Smooth muscle cell (in vitro differentiated cells): ENCODE data around the gene GLCE. TPM values are rescaled to one million over a fixed set of nuclear protein-coding genes. Genes with fewer than 3 reads are reported as not detected.

ENCODE experiments used
- DNase-seq: peaks from one replicate; lab custom pipeline; 2025; ENCODE audit not compliant: unreplicated experiment; lab: John Stamatoyannopoulos, UW
- H2AFZ ChIP-seq: fragments of 200-600 bp; sonication (generic); 2 replicates; pipeline ENCODE4 v1.6.0; 2016; ENCODE audit warnings: antibody characterized with exemption, low read depth, mild to moderate bottlenecking
- H3F3A ChIP-seq: fragments of 200-600 bp; sonication (generic); 2 replicates; pipeline ENCODE4 v1.6.0; 2017; ENCODE audit warnings: antibody characterized with exemption, low read depth
- H3K27ac ChIP-seq: fragments of 200-600 bp; sonication (generic); 2 replicates; pipeline ENCODE4 v1.5.1; 2016; ENCODE audit warnings: low read depth, mild to moderate bottlenecking
- H3K27me3 ChIP-seq: fragments of 200-600 bp; sonication (generic); 2 replicates; pipeline ENCODE4 v1.6.1; 2016; ENCODE audit warnings: low read depth, mild to moderate bottlenecking
- H3K36me3 ChIP-seq: fragments of 200-600 bp; sonication (generic); 2 replicates; pipeline ENCODE4 v1.5.1; 2016; ENCODE audit warnings: low read depth
- H3K4me1 ChIP-seq: fragments of 200-600 bp; sonication (generic); 2 replicates; pipeline ENCODE4 v1.5.1; 2016; ENCODE audit warnings: low read depth
- H3K4me2 ChIP-seq: fragments of 200-600 bp; sonication (generic); 2 replicates; pipeline ENCODE4 v1.6.0; 2016; ENCODE audit warnings: mild to moderate bottlenecking
- H3K4me3 ChIP-seq: fragments of 200-600 bp; sonication (generic); 2 replicates; pipeline ENCODE4 v1.5.1; 2016; ENCODE audit warnings: mild to moderate bottlenecking
- H3K79me2 ChIP-seq: fragments of 200-600 bp; sonication (generic); 2 replicates; pipeline ENCODE4 v1.6.0; 2016; ENCODE audit warnings: low read depth, mild to moderate bottlenecking
- H3K9ac ChIP-seq: fragments of 200-600 bp; sonication (generic); 2 replicates; pipeline ENCODE4 v1.6.0; 2016; ENCODE audit warnings: low read depth
- H3K9me3 ChIP-seq: fragments of 200-600 bp; sonication (generic); replicated peaks from 2 replicates; pipeline ENCODE4 v1.5.1; 2016; ENCODE audit warnings: low read depth
- H4K20me1 ChIP-seq: fragments of 200-600 bp; sonication (generic); 2 replicates; pipeline ENCODE4 v1.6.0; 2016; ENCODE audit warnings: low read depth
- WGBS: methylation state at CpG from one replicate; pipeline ENCODE4 v1.1.7; 2016; ENCODE audit warnings: low lambda C conversion rate; 5-methylcytosine and 5-hydroxymethylcytosine counted together
- polyA plus RNA-seq: library from polyadenylated mRNA; unstranded; fragments of >200 nt; fragmentation: Nextera tagmentation; extraction: Ambion mirVana; gene quantifications from 2 replicates; pipeline ENCODE4 v1.2.1, GENCODE V29; 2016
- total RNA-seq: library from RNA; depleted of rRNA; stranded (reverse); fragments of >200 nt; gene quantifications from 2 replicates; pipeline ENCODE4 v1.2.3, GENCODE V29; 2014
- TF ChIP-seq, protein P1 (sequence below): fragments of 200-600 bp; sonication (generic); IDR thresholded peaks from 2 replicates; pipeline ENCODE4 v1.5.1; 2017; ENCODE audit warnings: borderline replicate concordance, mild to moderate bottlenecking, antibody characterized with exemption; ENCODE audit not compliant: insufficient read depth, poor library complexity, severe bottlenecking

The GLCE gene
- total and polyA plus RNA-seq, 2 experiments from 2014 or later, result 8.3 to 26.6 TPM

GRCh38 chr15:69125236-69125635 is 35.2 kb upstream of the GLCE start:
- Histone ChIP-seq H3K4me3 (no peak overlapping the region), H4K20me1 (no peaks in the 10 kb centered on the region), H3K27me3 (no peaks in the 10 kb centered on the region), H3K79me2 (no peaks in the 10 kb centered on the region), H3K9ac (no peak overlapping the region), H3K4me2 (no peak overlapping the region), H3K27ac (no peak overlapping the region), H3K9me3 (no peaks in the 10 kb centered on the region), H2AFZ (no peak overlapping the region), H3F3A (no peaks in the 10 kb centered on the region), H3K36me3 (no peaks in the 10 kb centered on the region), H3K4me1 (peaks cover 2% of the 10 kb centered on the region)
- whole genome bisulfite sequencing, result 61% methylated on average over 8 of the region's 8 CpGs
- no peak for DNase-seq
- TF ChIP-seq, protein P1, sequence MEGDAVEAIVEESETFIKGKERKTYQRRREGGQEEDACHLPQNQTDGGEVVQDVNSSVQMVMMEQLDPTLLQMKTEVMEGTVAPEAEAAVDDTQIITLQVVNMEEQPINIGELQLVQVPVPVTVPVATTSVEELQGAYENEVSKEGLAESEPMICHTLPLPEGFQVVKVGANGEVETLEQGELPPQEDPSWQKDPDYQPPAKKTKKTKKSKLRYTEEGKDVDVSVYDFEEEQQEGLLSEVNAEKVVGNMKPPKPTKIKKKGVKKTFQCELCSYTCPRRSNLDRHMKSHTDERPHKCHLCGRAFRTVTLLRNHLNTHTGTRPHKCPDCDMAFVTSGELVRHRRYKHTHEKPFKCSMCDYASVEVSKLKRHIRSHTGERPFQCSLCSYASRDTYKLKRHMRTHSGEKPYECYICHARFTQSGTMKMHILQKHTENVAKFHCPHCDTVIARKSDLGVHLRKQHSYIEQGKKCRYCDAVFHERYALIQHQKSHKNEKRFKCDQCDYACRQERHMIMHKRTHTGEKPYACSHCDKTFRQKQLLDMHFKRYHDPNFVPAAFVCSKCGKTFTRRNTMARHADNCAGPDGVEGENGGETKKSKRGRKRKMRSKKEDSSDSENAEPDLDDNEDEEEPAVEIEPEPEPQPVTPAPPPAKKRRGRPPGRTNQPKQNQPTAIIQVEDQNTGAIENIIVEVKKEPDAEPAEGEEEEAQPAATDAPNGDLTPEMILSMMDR, result no peak

GRCh38 chr15:69126054-69126469 is 34.4 kb upstream of the GLCE start:
- H3K4me1 ChIP-seq, result no peaks in the 10 kb centered on the region
- TF ChIP-seq, protein P1, result no peak
- H3K4me3 ChIP-seq, result no peak overlapping the region
- H4K20me1 ChIP-seq, result no peaks in the 10 kb centered on the region
- no peaks in the 10 kb centered on the region for H3K79me2 ChIP-seq
- H3K27ac ChIP-seq, result no peak overlapping the region
- H3K4me2 ChIP-seq, result no peak overlapping the region
- H3F3A ChIP-seq, result no peaks in the 10 kb centered on the region
- no peak for DNase-seq
- 72% methylated on average over 3 of the region's 3 CpGs for WGBS
- H3K9me3 ChIP-seq, result no peaks in the 10 kb centered on the region
- no peaks in the 10 kb centered on the region for H3K36me3 ChIP-seq
- no peak overlapping the region for H3K9ac ChIP-seq
- H3K27me3 ChIP-seq, result no peaks in the 10 kb centered on the region
- no peak overlapping the region for H2AFZ ChIP-seq

GRCh38 chr15:69127306-69127705 is 33.1 kb upstream of the GLCE start:
- H3K4me1 ChIP-seq, result no peaks in the 10 kb centered on the region
- WGBS, result 100% methylated on average over 1 of the region's 1 CpG
- H3F3A ChIP-seq, result no peaks in the 10 kb centered on the region
- no peaks in the 10 kb centered on the region for H3K36me3 ChIP-seq
- H3K4me2 ChIP-seq, result no peak overlapping the region
- no peaks in the 10 kb centered on the region for H3K79me2 ChIP-seq
- no peak for DNase-seq
- TF ChIP-seq, protein P1, result no peak
- no peak overlapping the region for H3K27ac ChIP-seq
- no peaks in the 10 kb centered on the region for H3K9me3 ChIP-seq
- H4K20me1 ChIP-seq, result no peaks in the 10 kb centered on the region
- no peak overlapping the region for H3K9ac ChIP-seq
- H3K4me3 ChIP-seq, result no peak overlapping the region
- H3K27me3 ChIP-seq, result no peaks in the 10 kb centered on the region
- H2AFZ ChIP-seq, result no peak overlapping the region

- TF ChIP-seq, protein P1, result no peak
- Histone ChIP-seq H4K20me1 (no peaks in the 10 kb centered on the region), H3F3A (no peaks in the 10 kb centered on the region), H3K4me1 (no peaks in the 10 kb centered on the region), H3K36me3 (no peaks in the 10 kb centered on the region), H3K4me3 (no peak overlapping the region), H3K27me3 (no peaks in the 10 kb centered on the region), H3K9ac (no peak overlapping the region), H3K4me2 (no peak overlapping the region), H3K79me2 (no peaks in the 10 kb centered on the region), H3K27ac (no peak overlapping the region), H3K9me3 (no peaks in the 10 kb centered on the region), H2AFZ (no peak overlapping the region)
- WGBS, result 90% methylated on average over 2 of the region's 2 CpGs
- no peak for DNase-seq
Measured at GRCh38 chr15:69128667-69129311, 31.6 kb upstream of the GLCE start.
